GM10248 (cell line): ENCODE measurements around the gene TRMT11.
"Not testable (repeated sequence)": the region's sequence is repeated elsewhere in the genome, so short reads cannot be mapped to it uniquely, and the experiment has no call there.

Source experiments
- CTCF ChIA-PET: fragments of 300-600 bp; sonication (Branson Sonifier 250); formaldehyde crosslinking; extraction: SDS; loops from one replicate; lab custom pipeline; 2021; ENCODE audit warnings: antibody characterized with exemption; lab: Yijun Ruan, JAX
- POLR2A ChIA-PET: fragments of 350-650 bp; sonication (Branson Sonifier 250); formaldehyde crosslinking; extraction: SDS; loops from one replicate; lab custom pipeline; 2020; ENCODE audit warnings: antibody characterized with exemption; lab: Yijun Ruan, JAX
- DNase-seq: peaks from one replicate; pipeline ENCODE4 v3.0.0; 2012; ENCODE audit errors: extremely low spot score
- TF ChIP-seq, protein P1 (sequence below): IDR thresholded peaks from 2 replicates; pipeline ENCODE4 v1.5.1; 2012; ENCODE audit warnings: mild to moderate bottlenecking, low read depth; ENCODE audit errors: extremely low read depth, missing control alignments, control extremely low read depth

TRMT11 gene

DNA sequence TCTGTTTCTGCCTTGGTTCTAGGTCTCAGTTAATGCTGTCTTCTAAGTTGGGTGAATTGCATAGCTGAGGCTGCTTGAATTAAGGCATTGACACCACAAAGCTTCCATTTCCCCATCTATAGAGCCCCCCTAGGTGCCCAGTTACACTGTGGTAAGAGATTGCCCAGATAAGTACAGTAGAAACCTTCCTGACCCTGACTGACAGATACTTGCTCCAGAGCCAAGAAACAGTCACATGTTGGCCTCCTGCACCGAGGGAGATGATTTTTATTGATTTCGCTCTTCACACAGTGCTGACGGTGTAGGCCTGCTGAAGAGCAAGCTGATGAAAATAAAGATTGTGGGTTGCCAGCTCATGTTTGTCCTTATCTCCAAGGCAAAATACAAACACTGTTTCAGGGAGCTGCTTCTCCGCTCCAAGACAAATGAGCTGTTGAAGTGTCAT is 67.9 kb downstream of the TRMT11 start:
- TF ChIP-seq, protein P1, sequence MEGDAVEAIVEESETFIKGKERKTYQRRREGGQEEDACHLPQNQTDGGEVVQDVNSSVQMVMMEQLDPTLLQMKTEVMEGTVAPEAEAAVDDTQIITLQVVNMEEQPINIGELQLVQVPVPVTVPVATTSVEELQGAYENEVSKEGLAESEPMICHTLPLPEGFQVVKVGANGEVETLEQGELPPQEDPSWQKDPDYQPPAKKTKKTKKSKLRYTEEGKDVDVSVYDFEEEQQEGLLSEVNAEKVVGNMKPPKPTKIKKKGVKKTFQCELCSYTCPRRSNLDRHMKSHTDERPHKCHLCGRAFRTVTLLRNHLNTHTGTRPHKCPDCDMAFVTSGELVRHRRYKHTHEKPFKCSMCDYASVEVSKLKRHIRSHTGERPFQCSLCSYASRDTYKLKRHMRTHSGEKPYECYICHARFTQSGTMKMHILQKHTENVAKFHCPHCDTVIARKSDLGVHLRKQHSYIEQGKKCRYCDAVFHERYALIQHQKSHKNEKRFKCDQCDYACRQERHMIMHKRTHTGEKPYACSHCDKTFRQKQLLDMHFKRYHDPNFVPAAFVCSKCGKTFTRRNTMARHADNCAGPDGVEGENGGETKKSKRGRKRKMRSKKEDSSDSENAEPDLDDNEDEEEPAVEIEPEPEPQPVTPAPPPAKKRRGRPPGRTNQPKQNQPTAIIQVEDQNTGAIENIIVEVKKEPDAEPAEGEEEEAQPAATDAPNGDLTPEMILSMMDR = no peak
- DNase-seq = no peak
- ChIA-PET POLR2A (no interaction called here), CTCF (interaction anchor here (0.7 to 1.6 kb wide), 3 partner anchors 9 to 115 kb away, joined by 3 to 4 read pairs (median 4); no protein-coding TSS in a partner anchor)

DNA sequence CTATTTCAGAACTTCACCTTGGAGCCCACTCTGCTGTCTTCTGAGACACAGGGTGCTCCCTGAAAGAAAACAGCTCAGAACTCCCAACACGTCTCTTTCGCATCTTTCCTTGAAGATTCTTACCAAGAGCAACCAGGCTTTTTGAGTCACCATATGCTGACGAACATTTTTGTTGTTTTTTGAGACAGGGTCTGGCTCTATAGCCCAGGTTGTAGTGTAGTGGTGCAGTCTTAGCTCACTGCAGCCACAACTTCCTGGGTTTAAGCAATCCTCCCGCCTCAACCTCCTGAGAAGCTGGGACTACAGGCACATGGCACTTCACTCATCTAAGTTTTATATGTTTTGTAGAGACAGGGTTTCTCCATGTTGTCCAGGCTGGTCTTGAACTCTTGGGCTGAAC is 68.5 kb downstream of the TRMT11 start:
- no peak for DNase-seq
- ChIA-PET POLR2A (no interaction called here), CTCF (interaction anchor here (0.7 to 1.6 kb wide), 3 partner anchors 8 to 114 kb away, joined by 3 to 4 read pairs (median 4); no protein-coding TSS in a partner anchor)
- TF ChIP-seq, protein P1 = no peak

DNA sequence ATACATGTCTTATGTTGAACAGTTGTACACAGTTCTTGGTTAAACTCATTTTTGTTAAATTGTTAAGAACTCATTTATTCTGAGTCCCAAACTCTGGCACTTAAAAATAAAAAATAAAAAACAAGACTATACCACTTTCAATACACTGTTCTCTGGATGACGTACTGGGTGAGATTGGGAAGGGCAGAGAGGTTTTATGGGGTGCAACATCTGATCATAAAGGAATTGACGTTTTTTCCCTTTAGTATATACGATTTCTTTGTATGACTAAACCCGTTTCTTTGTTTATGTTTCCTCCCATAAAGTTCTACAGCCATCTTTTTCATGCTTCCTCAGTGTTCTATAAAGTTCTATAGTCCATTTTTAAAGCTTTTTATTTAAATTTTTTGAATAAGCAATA is 69.1 kb downstream of the TRMT11 start:
- no peak for DNase-seq
- TF ChIP-seq, protein P1 = no peak
- ChIA-PET CTCF (interaction anchor here (0.9 to 1.6 kb wide), 3 partner anchors 9 to 114 kb away, joined by 3 to 5 read pairs (median 4); no protein-coding TSS in a partner anchor), POLR2A (no interaction called here)

DNA sequence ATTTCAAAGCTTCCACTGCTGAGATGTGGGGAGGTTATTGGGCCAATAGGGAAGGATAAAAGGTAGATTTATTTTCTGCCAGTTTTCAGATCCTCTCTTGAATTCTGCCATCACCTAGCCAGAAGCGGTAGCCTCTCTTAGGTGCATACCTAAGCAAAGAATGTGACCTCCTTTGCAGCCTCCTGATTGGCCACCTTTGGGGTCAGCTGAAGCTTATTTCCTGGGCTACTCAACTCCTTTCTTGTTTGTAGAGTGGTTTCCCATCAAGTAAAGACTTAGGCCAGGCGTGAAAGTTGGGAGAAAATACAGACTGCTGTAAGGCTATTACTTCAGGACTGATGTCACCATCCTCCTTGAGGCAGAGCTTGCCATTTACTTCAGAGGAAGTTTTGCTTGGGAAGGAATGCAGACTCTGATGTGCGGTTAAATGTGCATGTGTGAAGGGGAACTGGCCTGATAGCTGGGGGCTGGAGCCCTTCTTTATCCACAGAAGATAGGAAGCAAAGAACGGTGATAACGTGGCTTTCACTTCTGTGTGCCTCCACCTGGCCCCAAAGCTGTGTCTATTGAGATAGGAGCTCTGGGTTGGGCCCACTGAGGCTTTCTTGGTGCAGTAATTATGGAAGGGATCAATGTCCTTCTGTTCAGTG is 70.1 kb downstream of the TRMT11 start:
- ChIA-PET CTCF (interaction anchor here (0.9 to 2.3 kb wide), 5 partner anchors 8 to 25 kb away, joined by 3 to 9 read pairs (median 4); no protein-coding TSS in a partner anchor), POLR2A (no interaction called here)
- TF ChIP-seq, protein P1 = no peak
- DNase-seq = no peak

DNA sequence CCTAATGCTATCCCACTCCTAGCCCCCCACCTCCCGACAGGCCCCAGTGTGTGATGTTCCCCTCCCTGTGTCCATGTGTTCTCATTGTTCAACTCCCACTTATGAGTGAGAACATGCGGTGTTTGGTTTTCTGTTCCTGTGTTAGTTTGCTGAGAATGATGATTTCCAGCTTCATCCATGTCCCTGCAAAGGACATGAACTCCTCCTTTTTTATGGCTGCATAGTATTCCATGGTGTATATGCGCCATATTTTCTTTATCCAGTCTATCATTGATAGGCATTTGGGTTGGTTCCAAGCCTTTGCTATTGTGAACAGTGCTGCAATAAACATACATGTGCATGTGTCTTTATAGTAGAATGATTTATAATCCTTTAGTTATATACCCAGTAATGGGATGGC is 71.7 kb downstream of the TRMT11 start:
- POLR2A ChIA-PET, DNase-seq: not testable (repeated sequence)
- CTCF ChIA-PET = interaction anchor here (1.6 to 2.3 kb wide), 2 partner anchors 9 to 10 kb away, joined by 3 to 9 read pairs; no protein-coding TSS in a partner anchor

DNA sequence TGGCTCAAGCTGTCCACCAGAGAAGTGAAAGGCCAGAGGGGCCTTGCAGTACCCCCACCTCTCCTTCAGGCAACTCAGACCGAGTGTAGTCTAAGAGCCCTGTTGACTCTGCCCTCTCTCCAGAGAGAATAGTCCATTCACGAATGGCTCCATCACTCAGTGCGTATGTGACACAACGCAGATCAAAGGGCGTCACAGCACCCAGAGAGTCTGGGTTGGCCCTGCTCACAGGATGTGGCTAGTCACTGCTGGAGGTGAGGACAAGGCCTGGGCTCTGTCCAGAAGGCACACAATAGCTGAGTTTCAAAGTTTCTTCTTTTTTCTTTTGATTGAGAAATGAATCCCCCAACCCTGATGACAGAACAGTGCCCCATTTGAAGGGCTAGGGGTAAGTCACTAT is 74.1 kb downstream of the TRMT11 start:
- CTCF ChIA-PET = interaction anchor here (1.9 kb wide), 1 partner anchor 36 kb away, joined by 5 read pairs; no protein-coding TSS in a partner anchor

More for the DNA sequence above, 74.1 kb downstream of the TRMT11 start:
- TF ChIP-seq, protein P1 = no peak
- POLR2A ChIA-PET = no interaction called here
- DNase-seq = no peak
